ENCODE results near the gene DUOX1.

Gene DUOX1

DNA sequence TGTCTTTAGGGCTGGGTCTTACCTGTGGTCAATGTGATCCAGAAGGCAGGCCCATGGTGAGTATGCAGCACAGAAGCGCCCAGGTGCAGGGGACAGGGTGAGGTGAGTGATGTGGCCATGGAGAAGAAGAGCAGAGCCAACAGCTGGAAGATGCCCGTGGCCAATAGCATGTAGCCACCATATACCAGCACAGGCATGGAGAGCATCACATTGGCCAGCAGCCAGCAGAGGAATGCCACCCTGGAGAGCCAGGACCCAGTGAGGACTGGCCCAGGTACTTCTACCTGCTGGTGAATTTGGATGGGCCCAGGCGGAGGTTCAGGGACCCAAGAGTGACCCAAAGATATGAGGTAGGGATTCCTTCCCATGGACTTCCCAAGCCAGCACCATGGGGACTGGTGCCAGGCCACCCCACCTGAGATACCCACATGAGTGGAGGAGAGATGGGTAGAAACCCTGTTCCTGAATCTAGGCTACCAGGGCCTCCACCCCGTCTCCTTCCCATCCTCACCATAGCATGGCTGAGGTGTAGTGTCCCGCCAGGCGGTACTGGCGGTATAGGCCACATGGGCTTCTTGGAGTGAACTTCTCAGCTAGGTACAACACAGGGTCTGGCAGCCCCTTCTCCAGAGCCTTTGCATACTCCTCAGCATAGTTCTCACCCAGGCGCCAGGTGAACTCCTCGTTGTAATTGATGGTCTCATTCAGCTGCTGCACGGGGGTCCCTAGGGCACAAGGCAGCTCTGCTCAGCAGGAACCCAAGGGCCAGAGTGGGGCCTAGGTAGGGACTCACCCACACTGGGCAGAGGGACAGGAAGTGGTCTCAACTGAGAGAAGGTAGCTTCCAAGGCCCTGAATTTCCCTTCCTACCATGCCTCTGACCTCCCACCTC, 9.5 kb upstream of the DUOX1 start:
- TF ChIP-seq, protein P1, sequence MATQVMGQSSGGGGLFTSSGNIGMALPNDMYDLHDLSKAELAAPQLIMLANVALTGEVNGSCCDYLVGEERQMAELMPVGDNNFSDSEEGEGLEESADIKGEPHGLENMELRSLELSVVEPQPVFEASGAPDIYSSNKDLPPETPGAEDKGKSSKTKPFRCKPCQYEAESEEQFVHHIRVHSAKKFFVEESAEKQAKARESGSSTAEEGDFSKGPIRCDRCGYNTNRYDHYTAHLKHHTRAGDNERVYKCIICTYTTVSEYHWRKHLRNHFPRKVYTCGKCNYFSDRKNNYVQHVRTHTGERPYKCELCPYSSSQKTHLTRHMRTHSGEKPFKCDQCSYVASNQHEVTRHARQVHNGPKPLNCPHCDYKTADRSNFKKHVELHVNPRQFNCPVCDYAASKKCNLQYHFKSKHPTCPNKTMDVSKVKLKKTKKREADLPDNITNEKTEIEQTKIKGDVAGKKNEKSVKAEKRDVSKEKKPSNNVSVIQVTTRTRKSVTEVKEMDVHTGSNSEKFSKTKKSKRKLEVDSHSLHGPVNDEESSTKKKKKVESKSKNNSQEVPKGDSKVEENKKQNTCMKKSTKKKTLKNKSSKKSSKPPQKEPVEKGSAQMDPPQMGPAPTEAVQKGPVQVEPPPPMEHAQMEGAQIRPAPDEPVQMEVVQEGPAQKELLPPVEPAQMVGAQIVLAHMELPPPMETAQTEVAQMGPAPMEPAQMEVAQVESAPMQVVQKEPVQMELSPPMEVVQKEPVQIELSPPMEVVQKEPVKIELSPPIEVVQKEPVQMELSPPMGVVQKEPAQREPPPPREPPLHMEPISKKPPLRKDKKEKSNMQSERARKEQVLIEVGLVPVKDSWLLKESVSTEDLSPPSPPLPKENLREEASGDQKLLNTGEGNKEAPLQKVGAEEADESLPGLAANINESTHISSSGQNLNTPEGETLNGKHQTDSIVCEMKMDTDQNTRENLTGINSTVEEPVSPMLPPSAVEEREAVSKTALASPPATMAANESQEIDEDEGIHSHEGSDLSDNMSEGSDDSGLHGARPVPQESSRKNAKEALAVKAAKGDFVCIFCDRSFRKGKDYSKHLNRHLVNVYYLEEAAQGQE (IDR thresholded peaks at IDR 0.05; ENCODE audit: low read depth): no peak
- no peak for TF ChIP-seq TCF12 (IDR thresholded peaks at IDR 0.05; ENCODE audit: low read depth)
- TF ChIP-seq EGR1 (IDR thresholded peaks at IDR 0.05): no peak
- TF ChIP-seq FOXM1 (IDR thresholded peaks at IDR 0.05; ENCODE audit: borderline replicate concordance, low read depth): no peak
- TF ChIP-seq CREB1 (IDR thresholded peaks at IDR 0.05; ENCODE audit: low read depth): no peak
- no peak for TF ChIP-seq NFIC (IDR thresholded peaks at IDR 0.05)
- TF ChIP-seq YY1 (IDR thresholded peaks at IDR 0.05; ENCODE audit: low read depth): no peak

DNA sequence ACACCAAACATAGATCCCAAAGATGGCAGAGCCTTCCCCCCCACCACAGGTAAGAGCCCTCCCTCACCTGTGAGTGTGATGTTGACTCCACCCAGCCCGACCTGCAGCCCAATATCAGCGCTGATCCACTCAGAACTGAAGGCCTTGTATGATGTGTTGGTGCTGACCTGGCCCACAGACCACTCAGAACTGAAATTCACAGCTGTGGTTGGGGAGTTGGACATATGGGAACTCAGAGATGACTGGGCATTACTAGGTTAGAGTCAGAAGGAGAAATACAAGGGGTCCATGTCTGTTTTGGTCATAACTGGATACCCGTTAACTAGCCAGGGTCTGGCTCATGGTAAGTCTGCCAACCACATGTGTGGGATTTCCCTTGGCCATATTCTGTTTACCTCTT, 8.8 kb upstream of the DUOX1 start:
- TF ChIP-seq ZBTB7A (IDR thresholded peaks at IDR 0.05; ENCODE audit: low read depth) (no peak), RAD21 (IDR thresholded peaks at IDR 0.05; ENCODE audit: low read depth) (no peak), TEAD4 (IDR thresholded peaks at IDR 0.05) (no peak), CREB1 (IDR thresholded peaks at IDR 0.05; ENCODE audit: low read depth) (no peak), NFIC (IDR thresholded peaks at IDR 0.05) (no peak), EGR1 (IDR thresholded peaks at IDR 0.05) (no peak), CEBPB (IDR thresholded peaks at IDR 0.05) (no peak), TAF1 (IDR thresholded peaks at IDR 0.05; ENCODE audit: low read depth) (no peak), TCF12 (IDR thresholded peaks at IDR 0.05; ENCODE audit: low read depth) (no peak), FOXM1 (IDR thresholded peaks at IDR 0.05; ENCODE audit: borderline replicate concordance, low read depth) (no peak), YY1 (IDR thresholded peaks at IDR 0.05; ENCODE audit: low read depth) (no peak), EP300 (IDR thresholded peaks at IDR 0.05; ENCODE audit: borderline replicate concordance) (no peak)
- TF ChIP-seq, protein P1 (IDR thresholded peaks at IDR 0.05; ENCODE audit: low read depth): no peak
- TF ChIP-seq, protein P2, sequence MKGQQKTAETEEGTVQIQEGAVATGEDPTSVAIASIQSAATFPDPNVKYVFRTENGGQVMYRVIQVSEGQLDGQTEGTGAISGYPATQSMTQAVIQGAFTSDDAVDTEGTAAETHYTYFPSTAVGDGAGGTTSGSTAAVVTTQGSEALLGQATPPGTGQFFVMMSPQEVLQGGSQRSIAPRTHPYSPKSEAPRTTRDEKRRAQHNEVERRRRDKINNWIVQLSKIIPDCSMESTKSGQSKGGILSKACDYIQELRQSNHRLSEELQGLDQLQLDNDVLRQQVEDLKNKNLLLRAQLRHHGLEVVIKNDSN (IDR thresholded peaks at IDR 0.05): no peak
- TF ChIP-seq, protein P3, sequence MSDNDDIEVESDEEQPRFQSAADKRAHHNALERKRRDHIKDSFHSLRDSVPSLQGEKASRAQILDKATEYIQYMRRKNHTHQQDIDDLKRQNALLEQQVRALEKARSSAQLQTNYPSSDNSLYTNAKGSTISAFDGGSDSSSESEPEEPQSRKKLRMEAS (IDR thresholded peaks at IDR 0.05): no peak

DNA sequence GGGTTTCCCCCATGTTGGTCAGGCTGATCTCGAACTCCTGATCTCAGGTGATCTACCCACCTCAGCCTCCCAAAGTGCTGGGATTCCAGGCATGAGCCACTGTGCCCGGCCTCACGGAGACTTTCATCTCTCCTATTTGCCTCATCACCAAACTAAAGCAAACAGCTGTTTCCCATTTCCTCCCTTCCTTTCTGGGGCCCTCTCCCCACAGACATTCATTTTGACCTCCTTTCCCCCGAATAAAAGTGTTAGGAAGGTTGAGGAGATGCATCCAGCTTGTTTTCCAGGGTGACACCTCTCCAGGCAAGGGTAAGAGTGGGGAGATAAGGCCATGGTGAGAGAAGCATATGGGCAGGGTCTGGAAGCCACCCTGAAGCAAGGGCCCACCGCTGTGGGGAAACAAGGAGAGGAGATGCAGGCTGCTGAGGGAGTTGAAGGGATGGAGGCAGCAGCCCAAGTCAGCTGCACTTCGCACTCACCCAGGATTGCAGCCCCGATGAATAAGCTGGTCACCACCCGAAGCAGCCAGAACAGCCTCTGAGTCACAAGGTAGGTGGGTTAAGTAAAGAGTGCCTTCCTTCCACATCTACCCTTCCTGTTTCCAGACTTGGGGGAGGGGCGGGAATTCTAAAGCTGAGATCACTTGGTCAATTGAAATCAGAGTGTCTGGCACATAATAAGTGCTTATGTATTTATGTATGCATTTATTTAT, 7.9 kb upstream of the DUOX1 start:
- TF ChIP-seq, protein P1 (IDR thresholded peaks at IDR 0.05; ENCODE audit: low read depth): no peak

DNA sequence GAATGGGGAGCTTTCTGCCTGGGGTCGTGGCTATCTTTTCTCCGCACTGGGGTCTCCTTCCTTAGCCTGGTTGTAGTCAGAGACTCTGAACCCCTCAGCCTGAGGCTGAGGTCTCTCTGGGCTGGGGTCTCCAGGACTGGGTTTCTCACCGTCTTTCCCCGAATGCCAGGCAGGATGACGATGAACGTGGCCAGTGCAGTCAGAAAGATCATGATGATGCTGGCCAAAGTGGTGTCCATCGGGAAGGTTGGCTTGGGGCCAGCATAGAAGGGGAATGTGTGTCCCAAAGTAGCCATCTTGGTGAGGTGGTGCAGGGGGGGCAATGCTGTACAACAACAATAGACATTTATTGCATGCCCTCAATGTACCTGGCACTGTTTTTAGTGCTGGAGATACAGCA, 7.1 kb upstream of the DUOX1 start:
- no peak for TF ChIP-seq YY1 (IDR thresholded peaks at IDR 0.05; ENCODE audit: low read depth)

DNA sequence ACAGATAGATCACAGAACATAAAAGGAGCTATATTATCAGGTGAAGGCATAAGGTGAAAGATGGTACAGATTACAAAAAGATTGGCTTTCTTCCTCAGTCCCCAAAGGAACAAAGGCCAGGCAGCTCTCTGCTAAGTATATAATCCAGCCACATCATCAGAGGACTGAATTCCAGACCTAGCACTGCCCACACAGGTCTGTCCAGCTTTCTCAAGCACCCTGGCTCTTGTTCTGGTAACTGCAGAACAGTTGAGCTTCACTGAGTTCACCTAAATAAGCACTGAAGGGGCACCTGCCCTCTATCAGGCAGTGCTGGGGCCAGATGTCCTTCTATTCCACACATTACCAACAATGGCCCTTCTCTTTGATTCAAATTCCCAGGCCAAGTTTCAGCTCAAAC, 6.4 kb upstream of the DUOX1 start:
- TF ChIP-seq YY1 (IDR thresholded peaks at IDR 0.05; ENCODE audit: low read depth) (no peak), TAF1 (IDR thresholded peaks at IDR 0.05; ENCODE audit: low read depth) (no peak), FOXM1 (IDR thresholded peaks at IDR 0.05; ENCODE audit: borderline replicate concordance, low read depth) (no peak), TCF12 (IDR thresholded peaks at IDR 0.05; ENCODE audit: low read depth) (no peak), EP300 (IDR thresholded peaks at IDR 0.05; ENCODE audit: borderline replicate concordance) (no peak), CEBPB (IDR thresholded peaks at IDR 0.05) (no peak), ZBTB7A (IDR thresholded peaks at IDR 0.05; ENCODE audit: low read depth) (no peak)
- TF ChIP-seq, protein P1 (IDR thresholded peaks at IDR 0.05; ENCODE audit: low read depth): no peak
- TF ChIP-seq, protein P2 (IDR thresholded peaks at IDR 0.05): no peak
